Thoracic aorta (tissue), 2 donors: Measurements from ENCODE around the gene HPRT1. TPM values are rescaled to one million over a fixed set of nuclear protein-coding genes. Genes with fewer than 3 reads are reported as not detected.

Experiments
- ATAC-seq: fragments of 150-250 bp; one replicate; pipeline ENCODE4 v1.8.0; 2017; ENCODE audit warnings: low read depth; ENCODE audit not compliant: insufficient number of reproducible peaks, low FRiP score
- DNase-seq: peaks from one replicate; pipeline ENCODE4 v3.0.0-alpha.2; 2020; ENCODE audit warnings: low spot score
- H3K27ac ChIP-seq, 2 donors: fragments of 200-600 bp; sonication (generic); 1 replicate in 1 of 2; 2 replicates in 1 of 2; pipeline ENCODE4 v1.5.1; 2016; ENCODE audit warnings: mild to moderate bottlenecking in 2 of 2, moderate library complexity in 2 of 2
- H3K27me3 ChIP-seq: fragments of 200-600 bp; sonication (generic); replicated peaks from 2 replicates; pipeline ENCODE4 v1.6.0; 2016; ENCODE audit warnings: mild to moderate bottlenecking; ENCODE audit not compliant: insufficient read depth
- H3K36me3 ChIP-seq: fragments of 200-600 bp; sonication (generic); one replicate; pipeline ENCODE4 v1.5.1; 2016
- H3K4me1 ChIP-seq, 2 donors: fragments of 200-600 bp; sonication (generic); 1 replicate in 1 of 2; 2 replicates in 1 of 2; pipeline versions ENCODE4 v1.5.1 to v1.6.0; 2016; ENCODE audit warnings: low read depth in 2 of 2, mild to moderate bottlenecking in 1 of 2; ENCODE audit not compliant: control insufficient read depth in 1 of 2
- H3K4me3 ChIP-seq: fragments of 200-600 bp; sonication (generic); 2 replicates; pipeline ENCODE4 v1.5.1; 2016; ENCODE audit warnings: mild to moderate bottlenecking
- H3K9me3 ChIP-seq: fragments of 200-600 bp; sonication (generic); 2 replicates; pipeline ENCODE4 v1.5.1; 2016
- CTCF ChIP-seq: fragments of 200-600 bp; sonication (generic); IDR thresholded peaks from one replicate; pipeline ENCODE4 v1.5.1; 2019; ENCODE audit warnings: antibody characterized with exemption
- total RNA-seq, 2 donors: library from RNA; depleted of rRNA; stranded (reverse); fragments of >200 nt; gene quantifications; one replicate each; pipeline versions ENCODE4 v1.1.0 to v1.2.3, GENCODE V29; 2016

The HPRT1 gene
- total RNA-seq, 2 donors from 2014 or later: 3.1 to 20.7 TPM

DNA sequence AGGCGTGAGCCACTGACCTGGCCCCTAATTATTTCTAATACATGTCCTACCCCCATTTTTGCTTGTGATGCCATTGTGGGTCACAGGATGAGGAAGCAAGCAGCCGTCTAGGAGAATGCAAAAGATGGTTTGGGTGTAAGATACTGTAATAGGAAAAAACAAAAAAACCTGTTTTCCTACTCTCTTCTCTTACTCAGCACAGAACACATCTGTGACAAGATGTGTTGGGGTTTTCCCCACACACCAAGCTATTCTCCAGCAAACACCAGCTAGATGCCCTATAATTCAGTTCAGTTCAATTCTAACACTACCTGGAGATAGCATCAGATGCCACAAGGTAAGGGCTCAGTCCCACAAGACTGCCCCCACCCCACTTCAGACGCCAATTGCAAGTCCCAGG, 15.3 kb upstream of the HPRT1 start:
- no peak for TF ChIP-seq CTCF
- ATAC-seq: no peak
- Histone ChIP-seq H3K27ac (no peak overlapping the region), H3K9me3 (no peaks in the 10 kb centered on the region), H3K4me3 (no peak overlapping the region), H3K4me1 (no peaks in the 10 kb centered on the region), H3K27me3 (no peaks in the 10 kb centered on the region), H3K36me3 (no peaks in the 10 kb centered on the region)
- no peak for DNase-seq

GRCh38 chrX:134452596-134452995, 7.4 kb upstream of the HPRT1 start:
- no peak for TF ChIP-seq CTCF

GRCh38 chrX:134453631-134454030, 6.3 kb upstream of the HPRT1 start:
- H3K36me3 ChIP-seq: no peaks in the 10 kb centered on the region
- H3K9me3 ChIP-seq: no peaks in the 10 kb centered on the region
- DNase-seq: no peak
- no peak overlapping the region for H3K4me3 ChIP-seq
- H3K27ac ChIP-seq: no peak overlapping the region
- ATAC-seq: no peak
- H3K4me1 ChIP-seq: no peaks in the 10 kb centered on the region
- no peak for TF ChIP-seq CTCF
- H3K27me3 ChIP-seq: no peaks in the 10 kb centered on the region

More at GRCh38 chrX:134452596-134452995, 7.4 kb upstream of the HPRT1 start:
- no peaks in the 10 kb centered on the region for H3K27me3 ChIP-seq
- H3K4me3 ChIP-seq: no peak overlapping the region
- no peak overlapping the region for H3K27ac ChIP-seq
- H3K4me1 ChIP-seq: no peaks in the 10 kb centered on the region
- ATAC-seq: no peak
- no peak for DNase-seq
- H3K36me3 ChIP-seq: no peaks in the 10 kb centered on the region
- no peaks in the 10 kb centered on the region for H3K9me3 ChIP-seq

DNA sequence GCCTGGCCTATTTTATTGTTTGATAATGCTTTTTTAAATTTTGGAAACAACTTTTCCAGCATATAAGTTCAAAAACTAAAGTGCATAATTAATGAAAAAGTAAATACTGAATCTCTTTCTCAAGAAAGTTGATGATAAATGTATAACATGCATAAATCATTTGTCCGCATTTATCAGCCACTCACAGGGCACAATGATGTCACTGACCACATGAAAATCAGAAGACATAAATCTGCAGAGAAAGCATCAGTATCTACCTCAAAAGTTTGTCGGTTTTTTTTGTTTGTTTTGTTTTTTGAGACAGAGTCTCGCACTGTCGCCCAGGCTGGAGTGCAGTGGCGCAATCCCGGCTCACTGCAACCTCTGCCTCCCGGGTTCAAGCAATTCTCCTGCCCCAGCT, 5.5 kb upstream of the HPRT1 start:
- no peak for ATAC-seq
- Histone ChIP-seq H3K4me3 (no peak overlapping the region), H3K36me3 (no peaks in the 10 kb centered on the region), H3K9me3 (no peaks in the 10 kb centered on the region), H3K27ac (no peak overlapping the region), H3K4me1 (no peaks in the 10 kb centered on the region), H3K27me3 (no peaks in the 10 kb centered on the region)
- no peak for DNase-seq
- no peak for TF ChIP-seq CTCF

- ATAC-seq (no peak), DNase-seq (no peak)
- H3K4me3 ChIP-seq: no peak overlapping the region
- TF ChIP-seq CTCF: no peak
- H3K27ac ChIP-seq: no peak overlapping the region
- H3K27me3 ChIP-seq: no peaks in the 10 kb centered on the region
- H3K4me1 ChIP-seq: no peaks in the 10 kb centered on the region
- H3K9me3 ChIP-seq: no peaks in the 10 kb centered on the region
- no peaks in the 10 kb centered on the region for H3K36me3 ChIP-seq
Measured at GRCh38 chrX:134457708-134458107, 2.3 kb upstream of the HPRT1 start.
